CD4-positive, alpha-beta T cell treated with Interferon alpha-2 for 1 hour (primary cell): ENCODE results near the gene OLAH.

Experiments used
- DNase-seq, 2 donors: peaks; one replicate each; pipeline ENCODE4 v3.0.0-alpha.2; 2020 to 2022

The OLAH gene

GRCh38 chr10:15072358-15072757 is 28.6 kb downstream of the OLAH start:
- no peak for DNase-seq

DNA sequence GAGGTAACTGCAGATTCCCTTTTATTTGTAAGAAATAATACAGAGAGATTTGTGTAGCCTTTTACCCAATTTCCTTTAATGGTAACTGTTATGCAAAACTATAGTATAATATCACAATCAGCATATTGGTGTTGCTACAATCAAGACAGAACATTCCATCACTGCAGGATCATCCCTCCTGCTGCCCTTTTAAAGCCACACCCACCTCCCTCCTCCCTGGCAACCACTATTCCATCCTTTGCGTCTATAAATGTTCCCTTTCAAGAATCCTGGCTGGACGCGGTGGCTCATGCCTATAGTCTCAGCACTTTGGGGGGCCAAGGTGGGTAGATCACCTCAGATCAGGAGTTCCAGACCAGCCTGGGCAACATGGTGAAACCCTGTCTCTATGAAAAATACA is 31.7 kb downstream of the OLAH start:
- DNase-seq: no peak

GRCh38 chr10:15083674-15084501 is 40.1 kb downstream of the OLAH start:
- DNase-seq: no peak

- DNase-seq: peak; percentile 4 to 74
These were observed 40.8 kb downstream of the OLAH start for GRCh38 chr10:15084502-15084922.

- peak; percentile 71 to 83 for DNase-seq
These were observed 44.9 kb downstream of the OLAH start, which contains the start of gene ACBD7 for GRCh38 chr10:15088428-15089261. ACBD7 (minus strand) TSS chr10:15088776; CDS start chr10:15088728, 48 bp downstream.

GRCh38 chr10:15091418-15091817 is 47.7 kb downstream of the OLAH start:
- DNase-seq: no peak

- DNase-seq: no peak
These were observed 49.2 kb downstream of the OLAH start for GRCh38 chr10:15092855-15093408.

GRCh38 chr10:15096661-15097010 is 52.9 kb downstream of the OLAH start:
- no peak for DNase-seq

DNA sequence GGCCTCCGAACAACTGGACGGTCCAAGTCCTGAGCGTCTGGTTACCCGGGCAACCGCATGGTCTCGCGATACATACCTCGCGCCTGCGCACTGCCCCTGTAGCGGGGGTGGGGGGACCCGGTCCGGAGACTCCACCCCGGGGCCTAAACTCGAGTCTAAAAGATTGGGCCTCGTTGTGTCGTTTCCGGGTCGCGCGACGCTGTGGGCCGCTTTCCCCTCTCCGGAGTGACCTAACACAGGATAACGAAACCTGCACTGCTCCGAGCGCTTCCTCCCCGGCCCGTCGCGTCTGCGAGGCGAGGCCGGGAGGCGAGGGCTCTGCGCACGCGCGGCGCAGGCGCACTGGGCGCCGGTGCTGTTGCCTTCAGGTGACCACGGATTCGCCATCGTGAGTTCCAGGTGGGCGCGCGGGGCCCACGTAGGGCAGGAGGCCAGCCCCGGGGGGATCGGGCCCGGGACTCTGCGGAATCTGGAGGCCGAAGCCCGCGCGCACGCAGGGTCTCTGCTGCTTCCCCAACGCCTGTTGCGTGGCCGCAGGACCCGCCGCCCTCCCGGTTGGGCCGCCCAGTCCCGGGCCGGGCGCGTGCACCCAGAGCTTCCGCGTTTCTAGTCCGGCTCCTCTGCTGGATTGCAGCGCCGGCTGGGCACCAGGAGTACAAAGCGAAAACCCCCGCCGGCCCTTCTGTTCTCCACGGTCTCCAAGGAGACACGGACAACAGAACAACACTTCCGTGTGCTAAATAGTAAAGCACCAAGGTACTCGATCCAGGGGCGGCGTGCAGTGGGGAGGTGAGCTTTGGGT is 53.5 kb downstream of the OLAH start, which contains the start of gene RPP38:
Gene RPP38, plus strand, starts transcription at position 345 of the 802 bp plus-strand sequence. CDS start 5,960 bp downstream, outside the sequence.
- peak; percentile 93 to 95 for DNase-seq

- DNase-seq: no peak
These were observed 56.1 kb downstream of the OLAH start for GRCh38 chr10:15099886-15100285.

DNA sequence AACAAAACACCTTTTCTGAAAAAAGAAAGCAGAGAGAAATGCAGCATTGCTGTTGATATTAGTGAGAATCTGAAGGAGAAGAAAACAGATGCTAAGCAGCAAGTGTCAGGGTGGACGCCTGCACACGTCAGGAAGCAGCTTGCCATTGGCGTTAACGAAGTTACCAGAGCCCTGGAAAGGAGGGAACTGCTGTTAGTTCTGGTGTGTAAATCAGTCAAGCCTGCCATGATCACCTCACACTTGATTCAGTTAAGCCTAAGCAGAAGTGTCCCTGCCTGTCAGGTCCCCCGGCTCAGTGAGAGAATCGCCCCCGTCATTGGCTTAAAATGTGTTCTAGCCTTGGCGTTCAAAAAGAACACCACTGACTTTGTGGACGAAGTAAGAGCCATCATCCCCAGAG is 59.8 kb downstream of the OLAH start:
- DNase-seq: no peak

GRCh38 chr10:15106352-15107013 is 62.7 kb downstream of the OLAH start:
- peak; percentile 64 to 75 for DNase-seq

- DNase-seq: no peak
These were observed 68.9 kb downstream of the OLAH start for GRCh38 chr10:15112657-15113056.

GRCh38 chr10:15113766-15114165 is 70.0 kb downstream of the OLAH start:
- DNase-seq: no peak

DNA sequence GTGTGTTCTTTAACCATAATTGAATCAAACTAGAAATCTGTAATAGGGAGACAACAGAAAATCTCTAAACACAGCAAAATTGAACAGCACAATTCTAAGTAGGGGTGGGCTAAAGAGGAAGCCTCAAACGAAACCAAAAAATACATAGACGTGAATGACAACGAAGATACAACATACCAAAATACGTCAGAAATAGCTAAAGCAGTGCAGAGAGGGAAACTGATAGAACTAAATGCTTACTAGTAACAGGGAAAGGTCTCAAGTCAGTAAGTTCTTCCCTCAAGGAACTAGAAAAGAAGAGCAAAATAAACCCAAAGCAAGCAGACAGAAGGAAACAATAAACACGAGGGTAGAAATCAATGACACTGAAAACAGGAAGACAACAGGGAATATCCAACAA is 72.5 kb downstream of the OLAH start:
- no peak for DNase-seq

- no peak for DNase-seq
These were observed 74.9 kb downstream of the OLAH start for GRCh38 chr10:15118615-15119014.

GRCh38 chr10:15120523-15120922 is 76.8 kb downstream of the OLAH start:
- DNase-seq: no peak

DNA sequence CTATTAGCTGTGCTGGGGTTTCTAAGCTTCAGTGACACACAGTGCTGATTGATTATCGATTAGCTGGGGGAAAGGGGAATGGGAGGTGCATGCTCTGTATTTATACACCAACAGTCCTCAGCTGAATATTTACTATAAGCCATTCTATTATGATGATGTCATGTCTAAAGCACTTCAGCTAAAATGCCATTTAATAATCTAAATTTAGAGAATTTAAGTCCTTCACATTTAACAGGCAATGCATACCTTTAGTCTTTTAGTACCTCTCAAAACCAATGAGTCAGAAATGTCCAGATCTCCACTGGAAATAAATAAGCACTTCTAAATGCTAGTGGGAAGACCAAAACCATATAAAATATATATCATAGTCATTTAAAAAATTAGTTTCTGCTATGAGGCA is 78.0 kb downstream of the OLAH start:
- no peak for DNase-seq

DNA sequence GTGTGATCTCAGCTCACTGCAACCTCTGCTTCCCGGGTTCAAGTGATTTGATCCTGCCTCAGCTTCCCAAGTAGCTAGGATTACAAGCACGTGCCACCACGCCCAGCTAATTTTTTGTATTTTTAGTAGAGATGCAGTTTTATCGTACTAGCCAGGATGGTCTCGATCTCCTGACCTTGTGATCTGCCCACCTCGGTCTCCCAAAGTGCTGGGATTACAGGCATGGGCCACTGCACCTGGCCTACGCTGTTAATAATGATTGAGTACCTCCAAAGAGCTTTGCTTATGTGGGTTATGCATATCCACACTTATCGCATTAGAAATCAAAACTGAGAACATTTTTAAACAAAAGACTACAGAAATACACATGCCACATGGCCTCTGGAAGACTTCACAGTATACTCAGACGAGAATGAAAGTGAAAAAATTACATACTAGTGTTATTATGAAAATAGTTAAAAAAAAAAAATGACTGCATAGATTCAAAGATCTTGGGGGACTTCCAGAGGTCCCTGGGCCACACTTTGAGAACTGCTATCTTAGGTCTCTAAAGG is 78.8 kb downstream of the OLAH start:
- no peak for DNase-seq
